GM12865 (cell line): ENCODE results near the gene AZIN2.
"Not testable (repeated sequence)": the region's sequence is repeated elsewhere in the genome, so short reads cannot be mapped to it uniquely, and the experiment has no call there.

Experiments used
- DNase-seq: peaks from one replicate; pipeline ENCODE4 v3.0.0; 2010; ENCODE audit warnings: low read depth
- H3K4me3 ChIP-seq: 2 replicates; pipeline ENCODE4 v1.5.1; 2011; ENCODE audit warnings: mild to moderate bottlenecking, low read depth, low read length, control low read depth
- CTCF ChIP-seq: IDR thresholded peaks from 2 replicates; pipeline ENCODE4 v1.5.1; 2011; ENCODE audit warnings: low read length, control low read depth, low read depth, inconsistent platforms; ENCODE audit not compliant: insufficient read depth; ENCODE audit errors: missing control alignments

AZIN2 gene

DNA sequence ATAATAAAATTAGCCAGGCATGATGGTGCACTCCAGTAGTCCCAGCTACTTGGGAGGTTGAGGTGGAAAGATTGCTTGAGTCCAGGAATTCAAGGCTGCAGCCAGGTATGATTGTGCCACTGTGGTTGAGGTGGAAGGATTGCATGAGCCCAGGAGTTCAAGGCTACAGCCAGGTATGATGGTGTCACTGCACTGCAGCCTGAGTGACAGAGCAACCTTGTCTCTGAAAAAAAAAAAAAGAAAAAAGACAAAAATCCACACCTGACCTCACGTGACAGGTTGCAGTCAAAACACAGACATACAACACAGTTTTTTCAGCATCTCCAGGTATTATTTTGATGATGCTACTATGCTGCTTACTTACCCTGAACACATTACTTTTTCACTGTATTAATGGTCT lies 39.9 kb upstream of the AZIN2 start:
- no peak for TF ChIP-seq CTCF
- no peak for DNase-seq
- H3K4me3 ChIP-seq: no peak overlapping the region

DNA sequence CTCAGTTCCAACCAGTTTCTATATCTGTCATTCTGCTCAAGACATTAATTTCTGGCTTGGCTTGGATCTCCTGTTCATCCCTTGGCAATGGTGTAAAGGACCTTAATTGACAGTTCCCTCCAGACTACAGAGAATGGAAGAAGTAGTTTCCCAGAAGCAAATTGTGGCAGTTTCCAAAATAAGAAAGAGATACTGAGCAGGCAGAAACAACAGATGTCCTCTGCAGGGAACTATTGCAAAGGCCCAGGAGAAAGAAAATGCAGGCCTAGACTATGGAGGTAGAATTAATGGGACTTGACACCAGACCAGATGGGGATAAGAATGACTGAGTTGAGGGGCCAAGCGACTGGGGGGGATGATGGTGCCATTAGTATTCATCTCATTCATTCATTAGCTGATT lies 38.1 kb upstream of the AZIN2 start:
- DNase-seq: no peak
- no peak overlapping the region for H3K4me3 ChIP-seq
- no peak for TF ChIP-seq CTCF

- DNase-seq: no peak
- no peak overlapping the region for H3K4me3 ChIP-seq
- TF ChIP-seq CTCF: no peak
These were observed 37.5 kb upstream of the AZIN2 start for GRCh38 chr1:33043267-33044092.

DNA sequence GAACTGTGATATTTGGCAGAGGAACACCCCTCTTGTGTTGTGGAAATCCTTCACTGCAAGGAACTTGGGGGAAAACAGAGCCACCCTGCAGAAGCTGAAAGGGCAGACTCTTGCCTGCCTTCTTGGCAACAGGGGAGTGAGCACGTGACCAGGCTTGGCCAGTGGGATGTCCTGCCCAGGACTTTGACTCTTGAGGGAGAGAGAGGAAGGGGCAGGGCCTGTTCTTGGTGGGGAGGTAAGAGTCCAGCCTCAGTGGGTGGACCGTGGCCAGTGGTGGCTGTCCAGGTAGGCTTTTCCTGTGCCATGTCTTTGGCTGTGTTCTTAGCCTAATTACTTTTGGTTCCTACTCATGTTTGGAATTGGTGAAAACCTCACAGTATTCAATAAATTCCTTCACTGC lies 35.7 kb upstream of the AZIN2 start:
- DNase-seq: peak; percentile 37
- no peak overlapping the region for H3K4me3 ChIP-seq
- TF ChIP-seq CTCF: no peak

DNA sequence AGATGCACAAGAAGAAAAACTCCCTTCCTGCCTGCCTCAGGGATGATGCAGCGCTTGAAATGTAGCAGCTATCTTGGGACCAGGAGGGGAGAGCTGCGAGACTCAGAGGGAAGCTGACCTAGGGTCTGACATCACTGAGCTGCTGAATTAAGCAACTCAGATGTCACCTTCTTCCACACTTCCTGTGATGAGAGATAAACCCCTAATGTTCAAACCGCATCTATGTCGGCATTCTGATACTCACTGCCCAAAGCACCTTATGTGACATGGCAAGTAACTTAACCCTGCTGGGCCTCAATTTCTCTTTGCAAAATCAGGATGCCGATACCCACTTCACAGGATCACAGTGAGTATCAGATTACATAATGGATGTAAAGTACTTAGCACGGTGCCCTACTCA lies 35.1 kb upstream of the AZIN2 start:
- H3K4me3 ChIP-seq: no peak overlapping the region
- DNase-seq: no peak
- TF ChIP-seq CTCF: no peak

DNA sequence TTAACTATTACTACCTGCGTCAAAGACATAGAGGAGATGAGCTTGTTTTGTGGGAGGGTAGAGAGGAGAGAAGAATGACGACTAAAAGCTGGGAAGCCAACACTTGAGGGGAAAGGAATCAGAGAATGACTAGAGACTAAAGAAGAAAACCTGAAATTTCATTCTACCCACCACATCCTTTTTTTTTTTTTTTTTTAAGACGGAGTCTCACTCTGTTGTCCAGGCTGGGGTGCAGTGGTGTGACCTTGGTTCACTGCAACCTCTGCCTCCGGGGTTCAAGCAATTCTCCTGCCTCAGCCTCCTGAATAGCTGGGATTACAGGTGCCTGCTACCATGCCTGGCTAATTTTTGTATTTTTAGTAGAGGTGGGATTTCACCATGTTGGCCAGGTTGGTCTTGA lies 34.7 kb upstream of the AZIN2 start:
- not testable (repeated sequence) for DNase-seq, H3K4me3 ChIP-seq

DNA sequence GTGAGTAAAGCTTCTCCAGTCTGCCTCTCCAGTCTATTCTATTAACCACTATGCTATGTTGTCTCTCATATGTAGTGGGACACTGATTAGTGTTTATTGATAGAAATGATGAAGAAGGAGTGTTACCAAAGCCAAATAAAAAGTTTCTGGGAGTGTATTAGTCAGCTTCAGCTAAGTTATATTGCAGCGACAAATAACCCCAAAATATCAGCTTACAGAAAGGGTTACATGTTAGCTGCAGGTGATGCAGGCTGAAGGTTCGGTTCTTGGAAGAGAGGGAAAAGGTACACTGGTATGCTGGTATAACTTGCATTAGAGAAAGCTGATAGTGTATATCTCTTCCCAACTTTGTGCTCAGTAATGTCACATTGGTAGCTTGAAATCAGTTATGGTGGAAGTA lies 33.7 kb upstream of the AZIN2 start:
- H3K4me3 ChIP-seq: no peak overlapping the region
- no peak for TF ChIP-seq CTCF
- DNase-seq: no peak
